Measurements from ENCODE around the gene EME2. TPM values are rescaled to one million over a fixed set of nuclear protein-coding genes. Genes with fewer than 3 reads are reported as not detected.

EME2 gene
- total and polyA plus RNA-seq, 2 of the 13 experiments (the other 11 are each of a cell fraction or from before 2014, with no cell fraction given) = 4.4 to 7.6 TPM

DNA sequence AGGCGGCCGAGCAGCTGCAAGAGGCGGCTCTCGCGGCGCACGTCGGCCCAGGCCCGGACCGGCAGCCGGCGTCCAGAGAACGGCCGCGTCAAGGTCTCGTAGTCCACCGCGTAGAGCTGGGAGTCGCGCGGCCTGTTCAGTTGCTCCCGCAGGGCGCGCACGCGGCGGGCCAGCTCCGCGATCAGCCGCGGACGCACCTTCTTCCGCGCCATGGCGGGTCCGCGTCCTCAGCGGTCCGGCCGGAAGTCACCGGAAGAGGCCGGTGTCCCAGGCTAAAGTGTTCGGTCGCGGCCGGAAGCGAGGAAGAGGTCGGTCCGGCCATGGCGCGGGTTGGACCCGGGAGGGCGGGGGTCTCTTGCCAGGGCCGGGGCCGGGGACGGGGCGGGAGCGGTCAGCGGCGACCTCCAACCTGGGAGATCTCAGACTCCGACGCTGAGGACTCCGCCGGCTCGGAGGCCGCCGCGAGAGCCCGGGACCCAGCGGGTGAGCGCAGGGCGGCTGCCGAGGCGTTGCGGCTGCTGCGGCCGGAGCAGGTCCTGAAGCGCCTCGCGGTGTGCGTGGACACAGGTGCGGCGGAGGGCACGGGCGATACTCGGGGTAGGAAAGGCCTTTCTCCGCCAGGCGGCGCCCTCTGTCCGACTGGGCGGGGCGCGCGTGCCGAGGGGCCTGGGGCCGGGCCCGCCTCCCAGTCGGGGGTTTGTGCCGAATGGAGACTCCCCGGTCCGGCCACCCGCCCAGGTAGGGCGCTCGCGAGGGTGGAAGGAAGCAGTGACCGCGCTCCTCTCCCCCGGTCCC lies 495 bp downstream of the EME2 start, which contains the start of gene MRPS34 (continued):
- TF ChIP-seq, protein P1, sequence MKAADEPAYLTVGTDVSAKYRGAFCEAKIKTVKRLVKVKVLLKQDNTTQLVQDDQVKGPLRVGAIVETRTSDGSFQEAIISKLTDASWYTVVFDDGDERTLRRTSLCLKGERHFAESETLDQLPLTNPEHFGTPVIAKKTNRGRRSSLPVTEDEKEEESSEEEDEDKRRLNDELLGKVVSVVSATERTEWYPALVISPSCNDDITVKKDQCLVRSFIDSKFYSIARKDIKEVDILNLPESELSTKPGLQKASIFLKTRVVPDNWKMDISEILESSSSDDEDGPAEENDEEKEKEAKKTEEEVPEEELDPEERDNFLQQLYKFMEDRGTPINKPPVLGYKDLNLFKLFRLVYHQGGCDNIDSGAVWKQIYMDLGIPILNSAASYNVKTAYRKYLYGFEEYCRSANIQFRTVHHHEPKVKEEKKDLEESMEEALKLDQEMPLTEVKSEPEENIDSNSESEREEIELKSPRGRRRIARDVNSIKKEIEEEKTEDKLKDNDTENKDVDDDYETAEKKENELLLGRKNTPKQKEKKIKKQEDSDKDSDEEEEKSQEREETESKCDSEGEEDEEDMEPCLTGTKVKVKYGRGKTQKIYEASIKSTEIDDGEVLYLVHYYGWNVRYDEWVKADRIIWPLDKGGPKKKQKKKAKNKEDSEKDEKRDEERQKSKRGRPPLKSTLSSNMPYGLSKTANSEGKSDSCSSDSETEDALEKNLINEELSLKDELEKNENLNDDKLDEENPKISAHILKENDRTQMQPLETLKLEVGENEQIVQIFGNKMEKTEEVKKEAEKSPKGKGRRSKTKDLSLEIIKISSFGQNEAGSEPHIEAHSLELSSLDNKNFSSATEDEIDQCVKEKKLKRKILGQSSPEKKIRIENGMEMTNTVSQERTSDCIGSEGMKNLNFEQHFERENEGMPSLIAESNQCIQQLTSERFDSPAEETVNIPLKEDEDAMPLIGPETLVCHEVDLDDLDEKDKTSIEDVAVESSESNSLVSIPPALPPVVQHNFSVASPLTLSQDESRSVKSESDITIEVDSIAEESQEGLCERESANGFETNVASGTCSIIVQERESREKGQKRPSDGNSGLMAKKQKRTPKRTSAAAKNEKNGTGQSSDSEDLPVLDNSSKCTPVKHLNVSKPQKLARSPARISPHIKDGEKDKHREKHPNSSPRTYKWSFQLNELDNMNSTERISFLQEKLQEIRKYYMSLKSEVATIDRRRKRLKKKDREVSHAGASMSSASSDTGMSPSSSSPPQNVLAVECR (CRISPR knock-in tag; IDR thresholded peaks at IDR 0.05; ENCODE audit: borderline replicate concordance) = peak; percentile 97
- peak; percentile 82; the same call in 1 of the 2 replicates for TF ChIP-seq ZNF180 (CRISPR knock-in tag; IDR thresholded peaks at IDR 0.05; ENCODE audit: borderline replicate concordance, low read depth)
- peak; percentile 96 for TF ChIP-seq RBFOX2 (IDR thresholded peaks at IDR 0.05; ENCODE audit: low read depth, low read length)
- TF ChIP-seq, protein P2, sequence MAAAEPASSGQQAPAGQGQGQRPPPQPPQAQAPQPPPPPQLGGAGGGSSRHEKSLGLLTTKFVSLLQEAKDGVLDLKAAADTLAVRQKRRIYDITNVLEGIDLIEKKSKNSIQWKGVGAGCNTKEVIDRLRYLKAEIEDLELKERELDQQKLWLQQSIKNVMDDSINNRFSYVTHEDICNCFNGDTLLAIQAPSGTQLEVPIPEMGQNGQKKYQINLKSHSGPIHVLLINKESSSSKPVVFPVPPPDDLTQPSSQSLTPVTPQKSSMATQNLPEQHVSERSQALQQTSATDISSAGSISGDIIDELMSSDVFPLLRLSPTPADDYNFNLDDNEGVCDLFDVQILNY (CRISPR knock-in tag; conservative IDR thresholded peaks at IDR 0.05) = peak; percentile 70; the same call in 1 of the 2 replicates
- peak; percentile 77 for TF ChIP-seq ASH2L (IDR thresholded peaks at IDR 0.05; ENCODE audit: insufficient read length, low read depth, low read length)
- TF ChIP-seq KDM5A (IDR thresholded peaks at IDR 0.05; ENCODE audit: borderline replicate concordance, low read length) = peak; percentile 79
- TF ChIP-seq, protein P3, sequence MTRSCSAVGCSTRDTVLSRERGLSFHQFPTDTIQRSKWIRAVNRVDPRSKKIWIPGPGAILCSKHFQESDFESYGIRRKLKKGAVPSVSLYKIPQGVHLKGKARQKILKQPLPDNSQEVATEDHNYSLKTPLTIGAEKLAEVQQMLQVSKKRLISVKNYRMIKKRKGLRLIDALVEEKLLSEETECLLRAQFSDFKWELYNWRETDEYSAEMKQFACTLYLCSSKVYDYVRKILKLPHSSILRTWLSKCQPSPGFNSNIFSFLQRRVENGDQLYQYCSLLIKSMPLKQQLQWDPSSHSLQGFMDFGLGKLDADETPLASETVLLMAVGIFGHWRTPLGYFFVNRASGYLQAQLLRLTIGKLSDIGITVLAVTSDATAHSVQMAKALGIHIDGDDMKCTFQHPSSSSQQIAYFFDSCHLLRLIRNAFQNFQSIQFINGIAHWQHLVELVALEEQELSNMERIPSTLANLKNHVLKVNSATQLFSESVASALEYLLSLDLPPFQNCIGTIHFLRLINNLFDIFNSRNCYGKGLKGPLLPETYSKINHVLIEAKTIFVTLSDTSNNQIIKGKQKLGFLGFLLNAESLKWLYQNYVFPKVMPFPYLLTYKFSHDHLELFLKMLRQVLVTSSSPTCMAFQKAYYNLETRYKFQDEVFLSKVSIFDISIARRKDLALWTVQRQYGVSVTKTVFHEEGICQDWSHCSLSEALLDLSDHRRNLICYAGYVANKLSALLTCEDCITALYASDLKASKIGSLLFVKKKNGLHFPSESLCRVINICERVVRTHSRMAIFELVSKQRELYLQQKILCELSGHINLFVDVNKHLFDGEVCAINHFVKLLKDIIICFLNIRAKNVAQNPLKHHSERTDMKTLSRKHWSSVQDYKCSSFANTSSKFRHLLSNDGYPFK (CRISPR knock-in tag; IDR thresholded peaks at IDR 0.05; ENCODE audit: borderline replicate concordance) = peak; percentile 81
- TF ChIP-seq U2AF2 (IDR thresholded peaks at IDR 0.05; ENCODE audit: low read depth, low read length) = no peak
- no peak; the same call in none of the 2 replicates for TF ChIP-seq GLI4 (CRISPR knock-in tag; IDR thresholded peaks at IDR 0.05; ENCODE audit: borderline replicate concordance)
- TF ChIP-seq BRCA1 (CRISPR knock-in tag; IDR thresholded peaks at IDR 0.05) = no peak; the same call in 1 of the 2 replicates
- TF ChIP-seq, protein P4, sequence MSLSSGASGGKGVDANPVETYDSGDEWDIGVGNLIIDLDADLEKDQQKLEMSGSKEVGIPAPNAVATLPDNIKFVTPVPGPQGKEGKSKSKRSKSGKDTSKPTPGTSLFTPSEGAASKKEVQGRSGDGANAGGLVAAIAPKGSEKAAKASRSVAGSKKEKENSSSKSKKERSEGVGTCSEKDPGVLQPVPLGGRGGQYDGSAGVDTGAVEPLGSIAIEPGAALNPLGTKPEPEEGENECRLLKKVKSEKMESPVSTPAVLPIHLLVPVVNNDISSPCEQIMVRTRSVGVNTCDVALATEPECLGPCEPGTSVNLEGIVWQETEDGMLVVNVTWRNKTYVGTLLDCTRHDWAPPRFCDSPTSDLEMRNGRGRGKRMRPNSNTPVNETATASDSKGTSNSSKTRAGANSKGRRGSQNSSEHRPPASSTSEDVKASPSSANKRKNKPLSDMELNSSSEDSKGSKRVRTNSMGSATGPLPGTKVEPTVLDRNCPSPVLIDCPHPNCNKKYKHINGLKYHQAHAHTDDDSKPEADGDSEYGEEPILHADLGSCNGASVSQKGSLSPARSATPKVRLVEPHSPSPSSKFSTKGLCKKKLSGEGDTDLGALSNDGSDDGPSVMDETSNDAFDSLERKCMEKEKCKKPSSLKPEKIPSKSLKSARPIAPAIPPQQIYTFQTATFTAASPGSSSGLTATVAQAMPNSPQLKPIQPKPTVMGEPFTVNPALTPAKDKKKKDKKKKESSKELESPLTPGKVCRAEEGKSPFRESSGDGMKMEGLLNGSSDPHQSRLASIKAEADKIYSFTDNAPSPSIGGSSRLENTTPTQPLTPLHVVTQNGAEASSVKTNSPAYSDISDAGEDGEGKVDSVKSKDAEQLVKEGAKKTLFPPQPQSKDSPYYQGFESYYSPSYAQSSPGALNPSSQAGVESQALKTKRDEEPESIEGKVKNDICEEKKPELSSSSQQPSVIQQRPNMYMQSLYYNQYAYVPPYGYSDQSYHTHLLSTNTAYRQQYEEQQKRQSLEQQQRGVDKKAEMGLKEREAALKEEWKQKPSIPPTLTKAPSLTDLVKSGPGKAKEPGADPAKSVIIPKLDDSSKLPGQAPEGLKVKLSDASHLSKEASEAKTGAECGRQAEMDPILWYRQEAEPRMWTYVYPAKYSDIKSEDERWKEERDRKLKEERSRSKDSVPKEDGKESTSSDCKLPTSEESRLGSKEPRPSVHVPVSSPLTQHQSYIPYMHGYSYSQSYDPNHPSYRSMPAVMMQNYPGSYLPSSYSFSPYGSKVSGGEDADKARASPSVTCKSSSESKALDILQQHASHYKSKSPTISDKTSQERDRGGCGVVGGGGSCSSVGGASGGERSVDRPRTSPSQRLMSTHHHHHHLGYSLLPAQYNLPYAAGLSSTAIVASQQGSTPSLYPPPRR (CRISPR knock-in tag; IDR thresholded peaks at IDR 0.05; ENCODE audit: borderline replicate concordance) = 0 out of 2 replicates have a peak, but pooled peaks have one; percentile 31
- TF ChIP-seq ATRX (CRISPR knock-in tag; IDR thresholded peaks at IDR 0.05; ENCODE audit: borderline replicate concordance) = no peak

Data from HepG2 (cell line).